Sigmoid colon (tissue), 4 donors: Measurements from ENCODE around the gene GDPGP1.
"Not testable (repeated sequence)": the region's sequence is repeated elsewhere in the genome, so short reads cannot be mapped to it uniquely, and the experiment has no call there.

Source experiments
- CTCF ChIP-seq, 4 experiments: fragments of 450-650 bp in 3 of 4; fragments of 200-600 bp in 1 of 4; IDR thresholded peaks; one replicate each; pipeline ENCODE4 v1.5.1; 2016 to 2019; ENCODE audit warnings: antibody characterized with exemption in 4 of 4, mild to moderate bottlenecking in 3 of 4, moderate library complexity in 2 of 4
- EP300 ChIP-seq, 4 donors: sonication (generic); formaldehyde crosslinking; IDR thresholded peaks; one replicate each; pipeline ENCODE4 v1.6.1; 2017; ENCODE audit warnings: antibody characterized with exemption in 4 of 4

- not testable (repeated sequence) for TF ChIP-seq CTCF, EP300 (IDR thresholded peaks at IDR 0.05)
Observed at GRCh38 chr15:90280743-90281142, 46.7 kb downstream of the GDPGP1 start.
